Measurements from ENCODE around the gene ASB11. TPM values are rescaled to one million over a fixed set of nuclear protein-coding genes. Genes with fewer than 3 reads are reported as not detected.

ASB11 gene
- total RNA-seq, 4 donors from 2014 or later: 16.2 to 59.8 (median 47.4) TPM

- intact Hi-C loops (cut with DNase I; ENCODE audit: low total_unique reads) (loop anchor here (5.0 kb wide), 1 partner anchor 1203 kb away; no protein-coding TSS in a partner anchor), in situ Hi-C loops (cut with MboI; ENCODE audit: low sequenced_read_pairs in 4 of 4) (loop anchor here in 1 of 4 donors (25.0 kb wide), 1 partner anchor 1203 kb away; the partner anchor contains the start of gene GEMIN8)
- DNase-seq (no peak), ATAC-seq (no peak)
- Histone ChIP-seq H3K36me3 (no peaks in the 10 kb centered on the region), H3K4me1 (no peaks in the 10 kb centered on the region), H3K27me3 (peaks cover 0 to 5% (median 0%) of the 10 kb centered on the region in 3 donors), H3K9me3 (no peaks in the 10 kb centered on the region), H3K4me3 (no peak overlapping the region), H3K27ac (no peak overlapping the region)
- TF ChIP-seq CTCF (IDR thresholded peaks at IDR 0.05 in 4 of 5, conservative IDR thresholded peaks at IDR 0.05 in 1 of 5) (no peak), POLR2A (IDR thresholded peaks at IDR 0.05) (no peak)
Measured at GRCh38 chrX:15240414-15240813, 75.0 kb downstream of the ASB11 start.

GRCh38 chrX:15236146-15236545 is 79.3 kb downstream of the ASB11 start:
- H3K27me3 ChIP-seq: no peaks in the 10 kb centered on the region
- in situ Hi-C loops (cut with MboI; ENCODE audit: low sequenced_read_pairs in 4 of 4) (loop anchor here in 1 of 4 donors (25.0 kb wide), 1 partner anchor 1199 kb away; the partner anchor contains the start of gene GEMIN8), intact Hi-C loops (cut with DNase I; ENCODE audit: low total_unique reads) (no loop called here)
- no peaks in the 10 kb centered on the region for H3K36me3 ChIP-seq
- no peak for DNase-seq
- H3K9me3 ChIP-seq: no peaks in the 10 kb centered on the region
- no peak for ATAC-seq
- no peak overlapping the region for H3K27ac ChIP-seq
- no peaks in the 10 kb centered on the region for H3K4me1 ChIP-seq
- no peak for TF ChIP-seq CTCF (IDR thresholded peaks at IDR 0.05 in 4 of 5, conservative IDR thresholded peaks at IDR 0.05 in 1 of 5)
- TF ChIP-seq POLR2A (IDR thresholded peaks at IDR 0.05): no peak
- H3K4me3 ChIP-seq: no peak overlapping the region

- intact Hi-C loops (cut with DNase I; ENCODE audit: low total_unique reads): no loop called here
- DNase-seq (no peak), ATAC-seq (no peak)
- in situ Hi-C loops (cut with MboI; ENCODE audit: low sequenced_read_pairs in 4 of 4): loop anchor here in 1 of 4 donors (25.0 kb wide), 1 partner anchor 1198 kb away; the partner anchor contains the start of gene GEMIN8
- H3K27me3 ChIP-seq: no peaks in the 10 kb centered on the region
- TF ChIP-seq CTCF (IDR thresholded peaks at IDR 0.05 in 4 of 5, conservative IDR thresholded peaks at IDR 0.05 in 1 of 5): no peak
- no peak for TF ChIP-seq POLR2A (IDR thresholded peaks at IDR 0.05)
- H3K4me1 ChIP-seq: no peaks in the 10 kb centered on the region
- no peaks in the 10 kb centered on the region for H3K36me3 ChIP-seq
- H3K27ac ChIP-seq: no peak overlapping the region
- no peak overlapping the region for H3K4me3 ChIP-seq
- H3K9me3 ChIP-seq: no peaks in the 10 kb centered on the region
Measured at GRCh38 chrX:15235001-15235400, 80.4 kb downstream of the ASB11 start.

- no peaks in the 10 kb centered on the region for H3K4me1 ChIP-seq
- no peaks in the 10 kb centered on the region for H3K27me3 ChIP-seq
- H3K9me3 ChIP-seq: no peaks in the 10 kb centered on the region
- no peak overlapping the region for H3K4me3 ChIP-seq
- DNase-seq (no peak), ATAC-seq (no peak)
- intact Hi-C loops (cut with DNase I; ENCODE audit: low total_unique reads): no loop called here
- in situ Hi-C loops (cut with MboI; ENCODE audit: low sequenced_read_pairs in 4 of 4): loop anchor here in 1 of 4 donors (25.0 kb wide), 1 partner anchor 1196 kb away; the partner anchor contains the start of gene GEMIN8
- H3K36me3 ChIP-seq: no peaks in the 10 kb centered on the region
- no peak for TF ChIP-seq POLR2A (IDR thresholded peaks at IDR 0.05)
- no peak for TF ChIP-seq CTCF (IDR thresholded peaks at IDR 0.05 in 4 of 5, conservative IDR thresholded peaks at IDR 0.05 in 1 of 5)
- no peak overlapping the region for H3K27ac ChIP-seq
Measured at GRCh38 chrX:15233416-15234015, 81.9 kb downstream of the ASB11 start.

Other genes starting within 250 kb of the ASB11 start
- gene ASB9, start 45.6 kb downstream of the ASB11 start, total RNA-seq: 1 to 10 TPM in 1 of 4 donors, under 1 TPM in 1, not detected in 2; 0.78 to 1.7 TPM
- gene PIGA, start 19.9 kb upstream of the ASB11 start, total RNA-seq: 1 to 10 TPM; 1.5 to 5.9 (median 3.1) TPM
- 10 to 100 TPM in 2 of 4 donors, 1 to 10 TPM in 2; 5.1 to 16.8 (median 9.0) TPM for gene VEGFD, start 68.8 kb upstream of the ASB11 start, total RNA-seq
- gene PIR, start 177.7 kb upstream of the ASB11 start, total RNA-seq: 10 to 100 TPM in 3 of 4 donors, 1 to 10 TPM in 1; 9.4 to 20.2 (median 14.2) TPM
- 1 to 10 TPM in 2 of 4 donors, under 1 TPM in 2; 0.40 to 2.4 (median 0.82) TPM for gene BMX, start 185.2 kb upstream of the ASB11 start, total RNA-seq